K562 (cell line): ENCODE measurements around the gene PES1. TPM values are rescaled to one million over a fixed set of nuclear protein-coding genes. Genes with fewer than 3 reads are reported as not detected.

Experiments
- ATAC-seq: fragments of 200-7000 bp; cut with Tn5 transposase; 3 replicates; pipeline ENCODE4 v1.9.1; 2020; ENCODE audit warnings: moderate library complexity
- BruUV-seq: library from RNA; stranded (reverse); fragments of 400-500 nt; replicated peaks from 2 replicates; lab custom pipeline; 2021; lab: Mats Ljungman, UMichigan
- CTCF ChIA-PET: fragments of 300-600 bp; formaldehyde crosslinking; extraction: SDS; loops from one replicate; lab custom pipeline; 2021; ENCODE audit warnings: low intra/inter-chr PET ratio; lab: Yijun Ruan, JAX
- POLR2A ChIA-PET: fragments of 300-600, 350-650 bp; sonication (Branson Sonifier 250); formaldehyde crosslinking; extraction: SDS; loops from one replicate; lab custom pipeline; 2021; ENCODE audit warnings: antibody characterized with exemption, inconsistent platforms; lab: Yijun Ruan, JAX
- DNase-seq, 4 experiments: peaks; one replicate each; pipeline versions ENCODE4 v3.0.0 to v3.0.0-alpha.2; 2011 to 2018; ENCODE audit warnings: low spot score in 3 of 4, mixed read lengths in 3 of 4; ENCODE audit errors: extremely low read depth in 1 of 4
- FAIRE-seq: peaks from 2 replicates; lab custom pipeline; 2011; peaks lifted over from hg19 to GRCh38; lab: Jason Lieb, UNC
- H2AFZ ChIP-seq: 2 replicates; pipeline ENCODE4 v1.6.0; 2011; ENCODE audit warnings: low read depth, low read length, control low read depth, inconsistent platforms
- H3K27ac ChIP-seq: fragments of 200-600 bp; 3 replicates; pipeline ENCODE4 v1.8.0; 2011; ENCODE audit warnings: low read depth, mild to moderate bottlenecking, control low read depth, inconsistent platforms, low read length, moderate library complexity, mixed read lengths; ENCODE audit errors: extremely low read depth
- H3K27me3 ChIP-seq, 2 experiments: fragments of 300-600 bp in 1 of 2; 2 replicates in 1 of 2; 3 replicates in 1 of 2; pipeline versions ENCODE4 v1.6.0 to v1.8.0; 2011; ENCODE audit warnings: inconsistent platforms in 2 of 2, low read length in 2 of 2, mild to moderate bottlenecking in 1 of 2, mixed read lengths in 1 of 2, moderate library complexity in 1 of 2; ENCODE audit not compliant: control insufficient read depth in 2 of 2, insufficient read depth in 2 of 2
- H3K36me3 ChIP-seq: fragments of 300-600 bp; 3 replicates; pipeline ENCODE4 v1.8.0; 2011; ENCODE audit warnings: mild to moderate bottlenecking, low read length, inconsistent platforms; ENCODE audit not compliant: control insufficient read depth, insufficient read depth
- H3K4me1 ChIP-seq, 2 experiments: fragments of 200-600 bp in 1 of 2; replicated peaks in 1 of 2; 2 replicates in 1 of 2; 3 replicates in 1 of 2; pipeline versions ENCODE4 v1.5.1 to v1.8.0; 2011; ENCODE audit warnings: inconsistent platforms in 2 of 2, low read length in 2 of 2, mild to moderate bottlenecking in 1 of 2, mixed read lengths in 1 of 2, moderate library complexity in 1 of 2; ENCODE audit not compliant: control insufficient read depth in 2 of 2, insufficient read depth in 2 of 2
- H3K4me2 ChIP-seq: 2 replicates; pipeline ENCODE4 v1.6.1; 2011; ENCODE audit warnings: low read length, control low read depth, inconsistent platforms, mixed read lengths; ENCODE audit not compliant: insufficient read depth
- H3K4me3 ChIP-seq: fragments of 200-600 bp; sonication (generic), shearing (Covaris generic); 2 replicates; pipeline ENCODE4 v1.5.1; 2016; ENCODE audit warnings: control low read depth, inconsistent platforms
- H3K79me2 ChIP-seq: fragments of 200-600 bp; 3 replicates; pipeline ENCODE4 v1.8.0; 2011; ENCODE audit warnings: low read length, inconsistent platforms; ENCODE audit not compliant: control insufficient read depth, insufficient read depth
- H3K9ac ChIP-seq, 2 experiments: 2 replicates each; pipeline versions ENCODE4 v1.6.0 to v1.6.1; 2011; ENCODE audit warnings: low read depth in 2 of 2, low read length in 2 of 2, control low read depth in 1 of 2, inconsistent platforms in 1 of 2, mild to moderate bottlenecking in 1 of 2, mixed read lengths in 1 of 2; ENCODE audit not compliant: insufficient read depth in 1 of 2
- H3K9me1 ChIP-seq: one replicate; pipeline ENCODE4 v1.6.0; 2011; ENCODE audit warnings: inconsistent platforms, mild to moderate bottlenecking, low read length, moderate library complexity; ENCODE audit not compliant: control insufficient read depth, insufficient read depth
- H3K9me3 ChIP-seq: replicated peaks from 2 replicates; pipeline ENCODE4 v1.5.1; 2011; ENCODE audit warnings: low read depth, low read length, inconsistent platforms; ENCODE audit not compliant: control insufficient read depth, insufficient read depth
- H4K20me1 ChIP-seq: replicated peaks from 2 replicates; pipeline ENCODE4 v1.6.1; 2011; ENCODE audit warnings: low read length, inconsistent platforms, mixed read lengths; ENCODE audit not compliant: control insufficient read depth, insufficient read depth
- ESRRA ChIP-seq: fragments of 450-650 bp; IDR thresholded peaks from 2 replicates; pipeline ENCODE4 v1.6.1; 2014; ENCODE audit warnings: low read depth, mild to moderate bottlenecking, moderate library complexity, borderline replicate concordance
- HSF4 ChIP-seq: fragments of 250-450 bp; sonication (Bioruptor Pico); IDR thresholded peaks from 2 replicates; pipeline ENCODE4 v2.1.2; 2022; ENCODE audit warnings: mild to moderate bottlenecking, moderate library complexity, borderline replicate concordance
- KDM1A ChIP-seq, 2 experiments: fragments of 450-650 bp; IDR thresholded peaks; 2 replicates each; pipeline ENCODE4 v1.6.1; 2016; ENCODE audit warnings: mild to moderate bottlenecking in 2 of 2
- TCF15 ChIP-seq: fragments of 250-450 bp; sonication (Bioruptor Pico); IDR thresholded peaks from 2 replicates; pipeline ENCODE4 v1.8.0; 2022; ENCODE audit warnings: moderate library complexity, mild to moderate bottlenecking, inconsistent platforms
- ZBTB33 ChIP-seq: sonication (generic); formaldehyde crosslinking; IDR thresholded peaks from 2 replicates; pipeline ENCODE4 v1.8.1; 2023; ENCODE audit warnings: mild to moderate bottlenecking, missing genetic modification reagents
- ZFP36 ChIP-seq: fragments of 150-350 bp; IDR thresholded peaks from 2 replicates; pipeline ENCODE4 v1.6.1; 2018; ENCODE audit warnings: low read length, low read depth; ENCODE audit not compliant: partially characterized antibody
- ZNF586 ChIP-seq: fragments of 450-650 bp; formaldehyde crosslinking; conservative IDR thresholded peaks from 2 replicates; pipeline ENCODE4 v1.4.0; 2020; ENCODE audit warnings: mild to moderate bottlenecking, moderate library complexity
- WGBS: fragments of 100-300 bp; shearing (Covaris generic); methylation state at CpG from one replicate; pipeline ENCODE4 v1.1.6; 2016; ENCODE audit warnings: low coverage, mixed read lengths; ENCODE audit not compliant: insufficient coverage; ENCODE audit errors: missing lambda C conversion rate; 5-methylcytosine and 5-hydroxymethylcytosine counted together
- in situ Hi-C: fragments of 300-500 bp; cut with MboI; formaldehyde crosslinking; loops from 4 replicates; pipeline ENCODE4 v1.15.0; 2018; ENCODE audit warnings: inconsistent platforms, mixed read lengths
- intact Hi-C: fragments of 100-400 bp; cut with micrococcal nuclease; formaldehyde crosslinking; loops from 2 replicates; pipeline ENCODE4 v1.14.2; 2022
- polyA plus RNA-seq, 8 experiments: library from polyadenylated mRNA; depleted of rRNA in 4 of 8; stranded (reverse) in 5 of 8; unstranded in 3 of 8; fragments of >200 nt; fragmentation: Nextera tagmentation in 2 of 8; fragmentation: Illumina TruSeq in 1 of 8; extraction: Ambion mirVana in 2 of 8; extraction: Trizol in 1 of 8; gene quantifications; 2 replicates each; pipeline versions ENCODE4 v1.2.1 to v1.2.3, GENCODE V29; 2011 to 2014; ENCODE audit warnings: inconsistent platforms in 1 of 8, missing spikeins in 1 of 8
- total RNA-seq, 7 experiments: library from RNA; depleted of rRNA in 6 of 7; stranded (reverse); fragments of >200 nt in 6 of 7; fragmentation: Illumina TruSeq in 2 of 7; extraction: Trizol in 2 of 7; gene quantifications; 2 replicates each; pipeline versions ENCODE4 v1.2.1 to v1.2.3, GENCODE V29; 2011 to 2021; ENCODE audit warnings: low replicate concordance in 1 of 7

Gene PES1
- total and polyA plus RNA-seq, 9 of the 15 experiments (the other 6 are each of a cell fraction or from before 2014, with no cell fraction given), result 6.5 to 158 (median 94.3) TPM

- Histone ChIP-seq H3K79me2 (no peaks in the 10 kb centered on the region), H3K9me3 (no peaks in the 10 kb centered on the region), H3K27ac (no peak overlapping the region)
- CTCF ChIA-PET, result no interaction called here
- no TSS peak for BruUV-seq
- TF ChIP-seq ESRRA (peak; percentile 60), ZNF586 (CRISPR knock-in tag) (no peak)
- TF ChIP-seq, all 486 proteins: peak for 1
- H4K20me1 ChIP-seq, result no peaks in the 10 kb centered on the region; the same call in none of the 2 replicates
- no peak overlapping the region for H3K4me3 ChIP-seq
- H3K9me1 ChIP-seq, result no peaks in the 10 kb centered on the region
- no peak overlapping the region for H3K9ac ChIP-seq
- no peak overlapping the region for H2AFZ ChIP-seq
- 8% methylated on average over 7 of the region's 12 CpGs for WGBS
- intact Hi-C loops, result no loop called here
- H3K4me1 ChIP-seq, result peaks cover 0 to 12% of the 10 kb centered on the region in 2 experiments; a peak in 2 of 5 replicates
- FAIRE-seq, result no peak
- H3K36me3 ChIP-seq, result peaks cover 27% of the 10 kb centered on the region; the same call in 1 of the 3 replicates
- H3K27me3 ChIP-seq, result peaks cover 0 to 17% of the 10 kb centered on the region in 2 experiments; a peak in 3 of 5 replicates
- no peak for ATAC-seq
- POLR2A ChIA-PET, result interaction anchor here (1.1 to 1.7 kb wide), 3 partner anchors 7 to 19 kb away, joined by 4 to 5 read pairs (median 4); partner anchors contain the start of gene PES1
- in situ Hi-C loops, result no loop called here
- no peak for DNase-seq
- H3K4me2 ChIP-seq, result no peak overlapping the region
Observed at GRCh38 chr22:30572840-30573593, 18.7 kb downstream of the PES1 start.

- FAIRE-seq, result no peak
Observed at GRCh38 chr22:30572210-30572609, 19.5 kb downstream of the PES1 start.

More at GRCh38 chr22:30572210-30572609, 19.5 kb downstream of the PES1 start:
- DNase-seq (no peak), ATAC-seq (no peak)
- Histone ChIP-seq H3K27ac (no peak overlapping the region), H3K4me1 (peaks cover 0 to 12% of the 10 kb centered on the region in 2 experiments; a peak in 2 of 5 replicates), H3K9me1 (no peaks in the 10 kb centered on the region), H3K27me3 (peaks cover 0 to 17% of the 10 kb centered on the region in 2 experiments; a peak in 3 of 5 replicates), H3K4me3 (no peak overlapping the region), H3K36me3 (peaks cover 19% of the 10 kb centered on the region; the same call in 1 of the 3 replicates), H3K4me2 (no peak overlapping the region), H3K9ac (no peak overlapping the region), H2AFZ (no peak overlapping the region), H3K79me2 (no peaks in the 10 kb centered on the region), H4K20me1 (no peaks in the 10 kb centered on the region; the same call in none of the 2 replicates), H3K9me3 (no peaks in the 10 kb centered on the region)
- no peak for TF ChIP-seq HSF4
- no peak for TF ChIP-seq ZBTB33 (CRISPR knock-in tag)
- TF ChIP-seq KDM1A (IDR thresholded peaks at IDR 0.05), result 0 out of 4 replicates have a peak, but pooled peaks of 1 of the 2 experiments have one; percentile 18
- TF ChIP-seq TCF15 (CRISPR knock-in tag), result no peak
- TF ChIP-seq ZFP36, result peak; percentile 63
- WGBS, result 28% methylated on average over 6 of the region's 6 CpGs
- in situ Hi-C loops (no loop called here), intact Hi-C loops (no loop called here)
- ChIA-PET POLR2A (interaction anchor here (0.7 to 2.1 kb wide), 4 partner anchors 8 to 25 kb away, joined by 3 to 6 read pairs (median 4); no protein-coding TSS in a partner anchor), CTCF (no interaction called here)
- BruUV-seq, result no TSS peak
